ENCODE measurements around the gene RFT1.

The RFT1 gene

GRCh38 chr3:53078656-53079055, 51.6 kb downstream of the RFT1 start:
- no peaks in the 10 kb centered on the region for H3K9me2 ChIP-seq (replicated peaks; ENCODE audit: control insufficient read depth, low read length)
- no peak overlapping the region for H3K4me2 ChIP-seq (ENCODE audit: low read length)
- no peaks in the 10 kb centered on the region for H3K27me3 ChIP-seq (ENCODE audit: control insufficient read depth, low read length)
- H3K27ac ChIP-seq (ENCODE audit: low read depth, low read length): no peak overlapping the region
- H4K20me1 ChIP-seq (ENCODE audit: control insufficient read depth, insufficient read depth, low read depth, low read length): no peaks in the 10 kb centered on the region
- no peak overlapping the region for H3K4me3 ChIP-seq (ENCODE audit: low read length)
- H3K9me3 ChIP-seq (ENCODE audit: control insufficient read depth, insufficient read depth, low read length): no peaks in the 10 kb centered on the region
- no peaks in the 10 kb centered on the region for H3F3A ChIP-seq (ENCODE audit: control insufficient read depth, insufficient read depth)
- no peaks in the 10 kb centered on the region for H3K79me2 ChIP-seq (ENCODE audit: control insufficient read depth, low read length)
- TF ChIP-seq EZH2phosphoT487 (IDR thresholded peaks at IDR 0.05; ENCODE audit: borderline replicate concordance, low read length) (no peak), CTCF (IDR thresholded peaks at IDR 0.05; ENCODE audit: low read depth, low read length, poor library complexity, severe bottlenecking) (no peak)
- H3K36me3 ChIP-seq (ENCODE audit: control insufficient read depth, low read length): no peaks in the 10 kb centered on the region
- H3K4me1 ChIP-seq (ENCODE audit: control insufficient read depth, low read length): peaks cover 2% of the 10 kb centered on the region

- Histone ChIP-seq H3K4me1 (ENCODE audit: control insufficient read depth, low read length) (peaks cover 12% of the 10 kb centered on the region), H4K20me1 (ENCODE audit: control insufficient read depth, insufficient read depth, low read depth, low read length) (no peaks in the 10 kb centered on the region), H3K27ac (ENCODE audit: low read depth, low read length) (no peak overlapping the region), H3F3A (ENCODE audit: control insufficient read depth, insufficient read depth) (no peaks in the 10 kb centered on the region), H3K4me3 (ENCODE audit: low read length) (no peak overlapping the region), H3K36me3 (ENCODE audit: control insufficient read depth, low read length) (no peaks in the 10 kb centered on the region), H3K9me3 (ENCODE audit: control insufficient read depth, insufficient read depth, low read length) (no peaks in the 10 kb centered on the region), H3K79me2 (ENCODE audit: control insufficient read depth, low read length) (no peaks in the 10 kb centered on the region), H3K27me3 (ENCODE audit: control insufficient read depth, low read length) (no peaks in the 10 kb centered on the region), H3K9me2 (replicated peaks; ENCODE audit: control insufficient read depth, low read length) (no peaks in the 10 kb centered on the region), H3K4me2 (ENCODE audit: low read length) (no peak overlapping the region)
- TF ChIP-seq CTCF (IDR thresholded peaks at IDR 0.05; ENCODE audit: low read depth, low read length, poor library complexity, severe bottlenecking): no peak
- TF ChIP-seq EZH2phosphoT487 (IDR thresholded peaks at IDR 0.05; ENCODE audit: borderline replicate concordance, low read length): no peak
These were observed 52.6 kb downstream of the RFT1 start for GRCh38 chr3:53077476-53078220.

- H3K36me3 ChIP-seq (ENCODE audit: control insufficient read depth, low read length): no peaks in the 10 kb centered on the region
- H3K9me2 ChIP-seq (replicated peaks; ENCODE audit: control insufficient read depth, low read length): no peaks in the 10 kb centered on the region
- no peak overlapping the region for H3K27ac ChIP-seq (ENCODE audit: low read depth, low read length)
- H3K4me2 ChIP-seq (ENCODE audit: low read length): no peak overlapping the region
- H4K20me1 ChIP-seq (ENCODE audit: control insufficient read depth, insufficient read depth, low read depth, low read length): no peaks in the 10 kb centered on the region
- no peak for TF ChIP-seq EZH2phosphoT487 (IDR thresholded peaks at IDR 0.05; ENCODE audit: borderline replicate concordance, low read length)
- no peak for TF ChIP-seq CTCF (IDR thresholded peaks at IDR 0.05; ENCODE audit: low read depth, low read length, poor library complexity, severe bottlenecking)
- no peaks in the 10 kb centered on the region for H3K9me3 ChIP-seq (ENCODE audit: control insufficient read depth, insufficient read depth, low read length)
- H3K4me1 ChIP-seq (ENCODE audit: control insufficient read depth, low read length): peaks cover 18% of the 10 kb centered on the region
- no peaks in the 10 kb centered on the region for H3K79me2 ChIP-seq (ENCODE audit: control insufficient read depth, low read length)
- H3K27me3 ChIP-seq (ENCODE audit: control insufficient read depth, low read length): no peaks in the 10 kb centered on the region
- H3K4me3 ChIP-seq (ENCODE audit: low read length): no peak overlapping the region
- no peaks in the 10 kb centered on the region for H3F3A ChIP-seq (ENCODE audit: control insufficient read depth, insufficient read depth)
These were observed 54.5 kb downstream of the RFT1 start for GRCh38 chr3:53075743-53076140.

Data from DOHH2 (cell line).